HepG2 (cell line): ENCODE measurements around the gene CNNM4. TPM values are rescaled to one million over a fixed set of nuclear protein-coding genes. Genes with fewer than 3 reads are reported as not detected.

Source experiments
- ARID2 ChIP-seq: sonication (generic); formaldehyde crosslinking; IDR thresholded peaks from 2 replicates; pipeline ENCODE4 v1.8.1; 2022; ENCODE audit warnings: mild to moderate bottlenecking, missing genetic modification reagents, borderline replicate concordance
- BRD4 ChIP-seq: sonication (generic); formaldehyde crosslinking; IDR thresholded peaks from 2 replicates; pipeline ENCODE4 v1.4.0; 2020; ENCODE audit warnings: missing genetic modification reagents
- CC2D1A ChIP-seq: sonication (generic); formaldehyde crosslinking; IDR thresholded peaks from 2 replicates; pipeline ENCODE4 v1.8.1; 2023; ENCODE audit warnings: mild to moderate bottlenecking, missing genetic modification reagents
- E2F1 ChIP-seq: sonication (generic); formaldehyde crosslinking; IDR thresholded peaks from 2 replicates; pipeline ENCODE4 v1.5.0; 2020; ENCODE audit warnings: missing genetic modification reagents
- KAT2B ChIP-seq: fragments of 150-350 bp; IDR thresholded peaks from 2 replicates; pipeline ENCODE4 v1.6.1; 2014; ENCODE audit warnings: low read depth, low read length, borderline replicate concordance
- KAT7 ChIP-seq: IDR thresholded peaks from 2 replicates; pipeline ENCODE4 v1.6.1; 2018; ENCODE audit warnings: borderline replicate concordance, missing compliant biosample characterization
- MYC ChIP-seq: sonication (generic); formaldehyde crosslinking; IDR thresholded peaks from 2 replicates; pipeline ENCODE4 v1.9.0; 2021; ENCODE audit warnings: missing genetic modification reagents, borderline replicate concordance
- NCOA1 ChIP-seq: sonication (generic); formaldehyde crosslinking; IDR thresholded peaks from 2 replicates; pipeline ENCODE4 v1.9.0; 2021; ENCODE audit warnings: missing genetic modification reagents
- RFX3 ChIP-seq: IDR thresholded peaks from 2 replicates; pipeline ENCODE4 v1.6.1; 2016; ENCODE audit warnings: missing biosample characterization, missing genetic modification reagents
- XRCC5 ChIP-seq: fragments of 200-400 bp; formaldehyde crosslinking; optimal IDR thresholded peaks from 2 replicates; pipeline ENCODE3; 2017; ENCODE audit warnings: mild to moderate bottlenecking, low read length
- ZFP91 ChIP-seq: sonication (generic); formaldehyde crosslinking; IDR thresholded peaks from 2 replicates; pipeline ENCODE4 v1.9.0; 2022; ENCODE audit warnings: missing genetic modification reagents, mild to moderate bottlenecking, borderline replicate concordance
- ZNF292 ChIP-seq: sonication (generic); formaldehyde crosslinking; IDR thresholded peaks from 2 replicates; pipeline ENCODE4 v1.8.1; 2022; ENCODE audit warnings: mild to moderate bottlenecking, low read depth, missing genetic modification reagents, borderline replicate concordance
- ZNF337 ChIP-seq: sonication (generic); formaldehyde crosslinking; IDR thresholded peaks from 2 replicates; pipeline ENCODE4 v1.5.1; 2020; ENCODE audit warnings: missing genetic modification reagents, low read depth, mild to moderate bottlenecking, borderline replicate concordance
- ZNF563 ChIP-seq: sonication (generic); formaldehyde crosslinking; IDR thresholded peaks from 2 replicates; pipeline ENCODE4 v1.8.0; 2022; ENCODE audit warnings: mild to moderate bottlenecking, moderate library complexity, missing genetic modification reagents
- ZNF720 ChIP-seq: sonication (generic); formaldehyde crosslinking; IDR thresholded peaks from 2 replicates; pipeline ENCODE4 v1.4.0; 2020; ENCODE audit warnings: missing genetic modification reagents
- ZSCAN21 ChIP-seq: sonication (generic); formaldehyde crosslinking; IDR thresholded peaks from 2 replicates; pipeline ENCODE4 v1.8.0; 2022; ENCODE audit warnings: mild to moderate bottlenecking, missing genetic modification reagents, moderate library complexity, borderline replicate concordance
- polyA plus RNA-seq, 8 experiments: library from polyadenylated mRNA; depleted of rRNA in 3 of 8; stranded (reverse) in 7 of 8; unstranded in 1 of 8; fragments of >200 nt; fragmentation: Illumina TruSeq in 4 of 8; extraction: Trizol in 4 of 8; gene quantifications; 2 replicates each; pipeline versions ENCODE4 v1.2.1 to v1.2.3, GENCODE V29; 2011 to 2016; ENCODE audit warnings: low read depth in 4 of 8, missing spikeins in 1 of 8, mixed read lengths in 1 of 8; ENCODE audit not compliant: insufficient read depth in 1 of 8
- total RNA-seq, 5 experiments: library from RNA; depleted of rRNA; stranded (reverse); fragments of >200 nt; fragmentation: Illumina TruSeq; extraction: Trizol; gene quantifications; 2 replicates each; pipeline ENCODE4 v1.2.3, GENCODE V29; 2016; ENCODE audit warnings: low read depth in 1 of 5
- TF ChIP-seq, protein P1 (sequence below): sonication (generic); formaldehyde crosslinking; IDR thresholded peaks from 2 replicates; pipeline ENCODE4 v1.4.0; 2020; ENCODE audit warnings: missing genetic modification reagents
- TF ChIP-seq, protein P2 (sequence below): sonication (generic); formaldehyde crosslinking; IDR thresholded peaks from 2 replicates; pipeline ENCODE4 v1.5.0; 2020; ENCODE audit warnings: missing genetic modification reagents, mild to moderate bottlenecking, borderline replicate concordance
- TF ChIP-seq, protein P3 (sequence below): sonication (generic); formaldehyde crosslinking; IDR thresholded peaks from 2 replicates; pipeline ENCODE4 v1.8.0; 2022; ENCODE audit warnings: mild to moderate bottlenecking, missing genetic modification reagents, moderate library complexity

The CNNM4 gene
- total and polyA plus RNA-seq, 2 of the 13 experiments (the other 11 are each of a cell fraction or from before 2014, with no cell fraction given): 5.9 to 8.4 TPM

DNA sequence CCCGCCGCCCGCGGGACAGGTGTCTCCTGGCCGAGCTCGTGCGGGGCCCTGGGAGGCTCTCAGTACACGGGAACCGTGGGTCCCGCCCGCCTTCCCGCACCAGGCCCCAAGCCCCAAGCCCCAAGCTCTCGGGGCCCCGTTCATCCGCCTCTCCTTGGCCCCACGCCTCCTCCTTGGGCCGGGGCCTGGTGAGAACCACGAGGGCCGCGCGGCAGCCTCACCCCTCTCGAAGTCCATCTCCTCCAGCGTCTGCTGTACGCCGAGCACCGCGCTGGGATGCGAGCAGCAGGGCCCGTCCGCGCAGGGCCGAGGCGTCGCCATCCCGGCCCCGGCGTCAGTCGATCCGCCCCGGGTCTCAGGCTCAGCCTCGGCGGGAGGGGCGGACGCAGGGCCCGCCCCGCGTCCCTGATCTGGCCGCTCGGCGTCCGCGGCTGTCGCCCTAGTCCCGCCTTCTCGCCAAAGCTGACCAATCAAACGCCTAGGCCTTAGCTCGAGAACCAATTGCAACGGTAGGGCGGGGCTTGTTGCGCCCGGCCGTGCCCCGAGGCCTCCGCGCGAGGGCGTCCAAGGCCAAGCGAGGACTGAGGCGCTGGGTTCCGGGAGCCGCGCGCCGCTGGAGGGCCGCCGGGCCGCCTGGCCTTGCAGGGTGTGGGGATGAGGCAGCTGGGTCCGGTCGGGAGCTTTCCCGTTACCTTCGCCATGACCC is 97.1 kb downstream of the CNNM4 start, which contains the start of gene ANKRD39 (continued):
- TF ChIP-seq, protein P1, sequence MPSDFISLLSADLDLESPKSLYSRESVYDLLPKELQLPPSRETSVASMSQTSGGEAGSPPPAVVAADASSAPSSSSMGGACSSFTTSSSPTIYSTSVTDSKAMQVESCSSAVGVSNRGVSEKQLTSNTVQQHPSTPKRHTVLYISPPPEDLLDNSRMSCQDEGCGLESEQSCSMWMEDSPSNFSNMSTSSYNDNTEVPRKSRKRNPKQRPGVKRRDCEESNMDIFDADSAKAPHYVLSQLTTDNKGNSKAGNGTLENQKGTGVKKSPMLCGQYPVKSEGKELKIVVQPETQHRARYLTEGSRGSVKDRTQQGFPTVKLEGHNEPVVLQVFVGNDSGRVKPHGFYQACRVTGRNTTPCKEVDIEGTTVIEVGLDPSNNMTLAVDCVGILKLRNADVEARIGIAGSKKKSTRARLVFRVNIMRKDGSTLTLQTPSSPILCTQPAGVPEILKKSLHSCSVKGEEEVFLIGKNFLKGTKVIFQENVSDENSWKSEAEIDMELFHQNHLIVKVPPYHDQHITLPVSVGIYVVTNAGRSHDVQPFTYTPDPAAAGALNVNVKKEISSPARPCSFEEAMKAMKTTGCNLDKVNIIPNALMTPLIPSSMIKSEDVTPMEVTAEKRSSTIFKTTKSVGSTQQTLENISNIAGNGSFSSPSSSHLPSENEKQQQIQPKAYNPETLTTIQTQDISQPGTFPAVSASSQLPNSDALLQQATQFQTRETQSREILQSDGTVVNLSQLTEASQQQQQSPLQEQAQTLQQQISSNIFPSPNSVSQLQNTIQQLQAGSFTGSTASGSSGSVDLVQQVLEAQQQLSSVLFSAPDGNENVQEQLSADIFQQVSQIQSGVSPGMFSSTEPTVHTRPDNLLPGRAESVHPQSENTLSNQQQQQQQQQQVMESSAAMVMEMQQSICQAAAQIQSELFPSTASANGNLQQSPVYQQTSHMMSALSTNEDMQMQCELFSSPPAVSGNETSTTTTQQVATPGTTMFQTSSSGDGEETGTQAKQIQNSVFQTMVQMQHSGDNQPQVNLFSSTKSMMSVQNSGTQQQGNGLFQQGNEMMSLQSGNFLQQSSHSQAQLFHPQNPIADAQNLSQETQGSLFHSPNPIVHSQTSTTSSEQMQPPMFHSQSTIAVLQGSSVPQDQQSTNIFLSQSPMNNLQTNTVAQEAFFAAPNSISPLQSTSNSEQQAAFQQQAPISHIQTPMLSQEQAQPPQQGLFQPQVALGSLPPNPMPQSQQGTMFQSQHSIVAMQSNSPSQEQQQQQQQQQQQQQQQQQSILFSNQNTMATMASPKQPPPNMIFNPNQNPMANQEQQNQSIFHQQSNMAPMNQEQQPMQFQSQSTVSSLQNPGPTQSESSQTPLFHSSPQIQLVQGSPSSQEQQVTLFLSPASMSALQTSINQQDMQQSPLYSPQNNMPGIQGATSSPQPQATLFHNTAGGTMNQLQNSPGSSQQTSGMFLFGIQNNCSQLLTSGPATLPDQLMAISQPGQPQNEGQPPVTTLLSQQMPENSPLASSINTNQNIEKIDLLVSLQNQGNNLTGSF (CRISPR knock-in tag): peak; percentile 85; the same call in 1 of the 2 replicates
- TF ChIP-seq ARID2 (0 out of 2 replicates have a peak, but pooled peaks have one; percentile 22), ZNF337 (CRISPR knock-in tag) (peak; percentile 84; the same call in 1 of the 2 replicates), BRD4 (CRISPR knock-in tag) (peak; percentile 95), ZFP91 (CRISPR knock-in tag) (peak; percentile 93), ZNF292 (CRISPR knock-in tag) (no peak), RFX3 (no peak), E2F1 (CRISPR knock-in tag) (no peak; the same call in 1 of the 2 replicates), ZNF563 (CRISPR knock-in tag) (peak; percentile 95), CC2D1A (CRISPR knock-in tag) (no peak), ZNF720 (CRISPR knock-in tag) (peak; percentile 45; the same call in 1 of the 2 replicates), NCOA1 (CRISPR knock-in tag) (peak; percentile 83; the same call in 1 of the 2 replicates), XRCC5 (peak; percentile 94), MYC (CRISPR knock-in tag) (peak; percentile 80), KAT2B (no peak), KAT7 (0 out of 2 replicates have a peak, but pooled peaks have one; percentile 62), ZSCAN21 (CRISPR knock-in tag) (peak; percentile 85)
- TF ChIP-seq, protein P2, sequence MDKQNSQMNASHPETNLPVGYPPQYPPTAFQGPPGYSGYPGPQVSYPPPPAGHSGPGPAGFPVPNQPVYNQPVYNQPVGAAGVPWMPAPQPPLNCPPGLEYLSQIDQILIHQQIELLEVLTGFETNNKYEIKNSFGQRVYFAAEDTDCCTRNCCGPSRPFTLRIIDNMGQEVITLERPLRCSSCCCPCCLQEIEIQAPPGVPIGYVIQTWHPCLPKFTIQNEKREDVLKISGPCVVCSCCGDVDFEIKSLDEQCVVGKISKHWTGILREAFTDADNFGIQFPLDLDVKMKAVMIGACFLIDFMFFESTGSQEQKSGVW (CRISPR knock-in tag): peak; percentile 27; the same call in 1 of the 2 replicates
- TF ChIP-seq, protein P3, sequence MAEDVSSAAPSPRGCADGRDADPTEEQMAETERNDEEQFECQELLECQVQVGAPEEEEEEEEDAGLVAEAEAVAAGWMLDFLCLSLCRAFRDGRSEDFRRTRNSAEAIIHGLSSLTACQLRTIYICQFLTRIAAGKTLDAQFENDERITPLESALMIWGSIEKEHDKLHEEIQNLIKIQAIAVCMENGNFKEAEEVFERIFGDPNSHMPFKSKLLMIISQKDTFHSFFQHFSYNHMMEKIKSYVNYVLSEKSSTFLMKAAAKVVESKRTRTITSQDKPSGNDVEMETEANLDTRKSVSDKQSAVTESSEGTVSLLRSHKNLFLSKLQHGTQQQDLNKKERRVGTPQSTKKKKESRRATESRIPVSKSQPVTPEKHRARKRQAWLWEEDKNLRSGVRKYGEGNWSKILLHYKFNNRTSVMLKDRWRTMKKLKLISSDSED (CRISPR knock-in tag): peak; percentile 87; the same call in 1 of the 2 replicates
